ENCODE results near the gene UQCC2. TPM values are rescaled to one million over a fixed set of nuclear protein-coding genes. Genes with fewer than 3 reads are reported as not detected.

Gene UQCC2
- total and polyA plus RNA-seq, 4 donors = 6.8 to 75.9 (median 22.4) TPM

DNA sequence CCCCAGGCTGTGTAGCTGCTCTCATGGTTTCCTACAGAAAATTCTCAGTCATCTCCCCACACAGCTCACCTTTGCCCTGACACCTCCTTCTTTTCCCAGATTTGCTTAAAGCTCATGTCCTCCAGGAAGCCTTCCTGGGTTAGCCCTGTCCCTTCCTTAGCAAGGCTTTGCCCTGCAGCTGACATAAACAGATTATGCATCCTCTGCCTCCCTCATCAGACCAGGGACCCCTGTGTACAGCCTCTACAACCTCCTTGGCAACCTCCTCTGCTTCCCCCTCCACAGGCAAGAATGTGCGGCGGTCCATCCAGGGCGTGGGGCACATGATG lies 39.8 kb downstream of the UQCC2 start:
- Histone ChIP-seq H3K27ac (ENCODE audit: low read depth in 1 of 2, low read length in 2 of 2) (no peak overlapping the region), H3K27me3 (ENCODE audit: control insufficient read depth in 4 of 4, insufficient read depth in 4 of 4, low read length in 3 of 4) (no peaks in the 10 kb centered on the region), H3K36me3 (ENCODE audit: control insufficient read depth in 4 of 4, insufficient read depth in 3 of 4, low read depth in 1 of 4, low read length in 3 of 4) (no peaks in the 10 kb centered on the region), H3K4me1 (ENCODE audit: control insufficient read depth in 4 of 4, insufficient read depth in 4 of 4, low read length in 3 of 4) (no peaks in the 10 kb centered on the region), H3K9me3 (ENCODE audit: control insufficient read depth in 4 of 4, low read length in 3 of 4) (no peaks in the 10 kb centered on the region), H3K4me3 (ENCODE audit: low read depth in 1 of 3, low read length in 3 of 3) (no peak overlapping the region), H3K9ac (ENCODE audit: low read depth in 1 of 2, low read length in 2 of 2) (no peak overlapping the region)
- 95% methylated on average over 3 of the region's 3 CpGs for WGBS
- TF ChIP-seq FOXA2 (IDR thresholded peaks at IDR 0.05) = no peak
- TF ChIP-seq, protein P1, sequence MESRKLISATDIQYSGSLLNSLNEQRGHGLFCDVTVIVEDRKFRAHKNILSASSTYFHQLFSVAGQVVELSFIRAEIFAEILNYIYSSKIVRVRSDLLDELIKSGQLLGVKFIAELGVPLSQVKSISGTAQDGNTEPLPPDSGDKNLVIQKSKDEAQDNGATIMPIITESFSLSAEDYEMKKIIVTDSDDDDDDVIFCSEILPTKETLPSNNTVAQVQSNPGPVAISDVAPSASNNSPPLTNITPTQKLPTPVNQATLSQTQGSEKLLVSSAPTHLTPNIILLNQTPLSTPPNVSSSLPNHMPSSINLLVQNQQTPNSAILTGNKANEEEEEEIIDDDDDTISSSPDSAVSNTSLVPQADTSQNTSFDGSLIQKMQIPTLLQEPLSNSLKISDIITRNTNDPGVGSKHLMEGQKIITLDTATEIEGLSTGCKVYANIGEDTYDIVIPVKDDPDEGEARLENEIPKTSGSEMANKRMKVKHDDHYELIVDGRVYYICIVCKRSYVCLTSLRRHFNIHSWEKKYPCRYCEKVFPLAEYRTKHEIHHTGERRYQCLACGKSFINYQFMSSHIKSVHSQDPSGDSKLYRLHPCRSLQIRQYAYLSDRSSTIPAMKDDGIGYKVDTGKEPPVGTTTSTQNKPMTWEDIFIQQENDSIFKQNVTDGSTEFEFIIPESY (IDR thresholded peaks at IDR 0.05) = no peak
- TF ChIP-seq ATF3 (IDR thresholded peaks at IDR 0.05) = no peak
- TF ChIP-seq RXRA (IDR thresholded peaks at IDR 0.05) = no peak
- TF ChIP-seq JUND (IDR thresholded peaks at IDR 0.05) = no peak
- TF ChIP-seq FOXA1 (IDR thresholded peaks at IDR 0.05) = no peak
- no peak for TF ChIP-seq GABPA (IDR thresholded peaks at IDR 0.05 in 1 of 2, conservative IDR thresholded peaks at IDR 0.05 in 1 of 2)
- TF ChIP-seq HNF4A (conservative IDR thresholded peaks at IDR 0.05) = no peak
- TF ChIP-seq RAD21 (IDR thresholded peaks at IDR 0.05) = no peak
- no peak for TF ChIP-seq YY1 (IDR thresholded peaks at IDR 0.05)
- no peak for TF ChIP-seq TAF1 (conservative IDR thresholded peaks at IDR 0.05)
- no peak for TF ChIP-seq NR2F2 (IDR thresholded peaks at IDR 0.05)
- TF ChIP-seq MAX (IDR thresholded peaks at IDR 0.05) = no peak
- TF ChIP-seq HNF4G (IDR thresholded peaks at IDR 0.05) = no peak
- TF ChIP-seq CTCF (IDR thresholded peaks at IDR 0.05; ENCODE audit: low read depth, low read length, missing input control) = no peak
- no peak for TF ChIP-seq SP1 (IDR thresholded peaks at IDR 0.05)
- TF ChIP-seq EGR1 (IDR thresholded peaks at IDR 0.05; ENCODE audit: low read depth in 2 of 2) = no peak
- DNase-seq (ENCODE audit: low spot score) = no peak

GRCh38 chr6:33670971-33671743 lies 40.3 kb downstream of the UQCC2 start:
- Histone ChIP-seq H3K9me3 (ENCODE audit: control insufficient read depth in 4 of 4, low read length in 3 of 4) (no peaks in the 10 kb centered on the region), H3K9ac (ENCODE audit: low read depth in 1 of 2, low read length in 2 of 2) (no peak overlapping the region), H3K4me1 (ENCODE audit: control insufficient read depth in 4 of 4, insufficient read depth in 4 of 4, low read length in 3 of 4) (no peaks in the 10 kb centered on the region), H3K4me3 (ENCODE audit: low read depth in 1 of 3, low read length in 3 of 3) (no peak overlapping the region), H3K27ac (ENCODE audit: low read depth in 1 of 2, low read length in 2 of 2) (no peak overlapping the region), H3K36me3 (ENCODE audit: control insufficient read depth in 4 of 4, insufficient read depth in 3 of 4, low read depth in 1 of 4, low read length in 3 of 4) (no peaks in the 10 kb centered on the region), H3K27me3 (ENCODE audit: control insufficient read depth in 4 of 4, insufficient read depth in 4 of 4, low read length in 3 of 4) (no peaks in the 10 kb centered on the region)
- 63% methylated on average over 30 of the region's 30 CpGs for WGBS
- no peak for DNase-seq (ENCODE audit: low spot score)
- TF ChIP-seq NR2F2 (IDR thresholded peaks at IDR 0.05) (no peak), SP1 (IDR thresholded peaks at IDR 0.05) (no peak), JUND (IDR thresholded peaks at IDR 0.05) (no peak), GABPA (IDR thresholded peaks at IDR 0.05 in 1 of 2, conservative IDR thresholded peaks at IDR 0.05 in 1 of 2) (no peak), TAF1 (conservative IDR thresholded peaks at IDR 0.05) (no peak), RXRA (IDR thresholded peaks at IDR 0.05) (no peak), HNF4A (conservative IDR thresholded peaks at IDR 0.05) (no peak), CTCF (IDR thresholded peaks at IDR 0.05; ENCODE audit: low read depth, low read length, missing input control) (no peak), YY1 (IDR thresholded peaks at IDR 0.05) (no peak), FOXA2 (IDR thresholded peaks at IDR 0.05) (no peak), MAX (IDR thresholded peaks at IDR 0.05) (no peak), ATF3 (IDR thresholded peaks at IDR 0.05) (no peak), EGR1 (IDR thresholded peaks at IDR 0.05; ENCODE audit: low read depth in 2 of 2) (no peak), HNF4G (IDR thresholded peaks at IDR 0.05) (no peak)
- TF ChIP-seq, protein P2, sequence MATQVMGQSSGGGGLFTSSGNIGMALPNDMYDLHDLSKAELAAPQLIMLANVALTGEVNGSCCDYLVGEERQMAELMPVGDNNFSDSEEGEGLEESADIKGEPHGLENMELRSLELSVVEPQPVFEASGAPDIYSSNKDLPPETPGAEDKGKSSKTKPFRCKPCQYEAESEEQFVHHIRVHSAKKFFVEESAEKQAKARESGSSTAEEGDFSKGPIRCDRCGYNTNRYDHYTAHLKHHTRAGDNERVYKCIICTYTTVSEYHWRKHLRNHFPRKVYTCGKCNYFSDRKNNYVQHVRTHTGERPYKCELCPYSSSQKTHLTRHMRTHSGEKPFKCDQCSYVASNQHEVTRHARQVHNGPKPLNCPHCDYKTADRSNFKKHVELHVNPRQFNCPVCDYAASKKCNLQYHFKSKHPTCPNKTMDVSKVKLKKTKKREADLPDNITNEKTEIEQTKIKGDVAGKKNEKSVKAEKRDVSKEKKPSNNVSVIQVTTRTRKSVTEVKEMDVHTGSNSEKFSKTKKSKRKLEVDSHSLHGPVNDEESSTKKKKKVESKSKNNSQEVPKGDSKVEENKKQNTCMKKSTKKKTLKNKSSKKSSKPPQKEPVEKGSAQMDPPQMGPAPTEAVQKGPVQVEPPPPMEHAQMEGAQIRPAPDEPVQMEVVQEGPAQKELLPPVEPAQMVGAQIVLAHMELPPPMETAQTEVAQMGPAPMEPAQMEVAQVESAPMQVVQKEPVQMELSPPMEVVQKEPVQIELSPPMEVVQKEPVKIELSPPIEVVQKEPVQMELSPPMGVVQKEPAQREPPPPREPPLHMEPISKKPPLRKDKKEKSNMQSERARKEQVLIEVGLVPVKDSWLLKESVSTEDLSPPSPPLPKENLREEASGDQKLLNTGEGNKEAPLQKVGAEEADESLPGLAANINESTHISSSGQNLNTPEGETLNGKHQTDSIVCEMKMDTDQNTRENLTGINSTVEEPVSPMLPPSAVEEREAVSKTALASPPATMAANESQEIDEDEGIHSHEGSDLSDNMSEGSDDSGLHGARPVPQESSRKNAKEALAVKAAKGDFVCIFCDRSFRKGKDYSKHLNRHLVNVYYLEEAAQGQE (IDR thresholded peaks at IDR 0.05) = no peak

All from liver (tissue), 9 donors.